MM.1S (cell line): Measurements from ENCODE around the gene SUSD2.

Experiments
- EZH2 ChIP-seq: fragments of 300-600 bp; sonication (generic); optimal IDR thresholded peaks from 2 replicates; pipeline ENCODE3; 2017; ENCODE audit warnings: low read depth, mild to moderate bottlenecking, antibody characterized with exemption, low read length, mixed read lengths
- TF ChIP-seq, protein P1 (sequence below): fragments of 300-600 bp; sonication (generic); IDR thresholded peaks from 2 replicates; pipeline ENCODE4 v1.5.1; 2016; ENCODE audit warnings: antibody characterized with exemption, low read length, mixed read lengths

DNA sequence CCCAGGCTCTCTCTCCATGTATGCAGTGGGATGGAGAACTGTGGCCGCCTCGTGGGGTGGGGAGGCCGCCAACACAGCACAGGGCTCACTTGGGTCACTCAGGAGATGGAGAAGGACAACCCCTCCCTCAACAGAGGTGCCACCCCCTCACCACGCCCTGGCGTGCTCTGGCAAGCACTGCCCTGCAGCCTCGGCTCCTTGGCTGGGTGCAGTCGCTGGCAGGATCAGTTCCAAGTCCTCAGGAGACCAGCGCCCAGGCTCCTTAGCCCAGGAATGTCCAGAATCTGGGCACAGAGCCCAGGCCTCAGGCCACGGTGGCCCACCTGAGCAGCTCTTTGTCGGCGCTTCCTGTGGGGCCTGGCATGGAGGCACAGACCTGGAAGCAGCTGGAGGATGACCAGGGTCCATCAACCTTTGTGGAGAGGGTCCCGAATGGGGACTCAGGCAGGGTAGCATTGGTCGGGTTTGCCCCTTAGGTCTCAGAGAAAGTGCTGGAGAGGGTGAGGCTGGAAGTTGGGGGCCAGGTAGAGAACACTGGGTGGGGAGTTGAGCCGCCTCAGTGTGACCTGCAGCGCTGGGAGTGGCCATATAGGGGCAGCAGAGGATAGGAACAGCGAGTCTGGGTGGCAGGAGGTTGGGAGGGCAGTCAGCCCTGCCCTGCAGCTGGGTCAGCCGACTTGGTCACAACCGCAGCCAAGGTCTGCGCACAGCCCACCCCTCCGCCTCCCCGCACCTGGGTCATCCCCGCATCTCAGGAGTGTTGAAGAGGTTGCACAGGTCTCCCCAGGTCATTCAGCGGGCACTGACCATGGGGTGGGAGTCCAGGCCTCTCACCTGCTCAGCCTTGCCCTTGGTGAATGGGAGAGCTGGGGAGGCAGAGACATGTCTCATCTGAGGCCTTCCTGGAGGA, 8.2 kb downstream of the SUSD2 start:
- TF ChIP-seq, protein P1, sequence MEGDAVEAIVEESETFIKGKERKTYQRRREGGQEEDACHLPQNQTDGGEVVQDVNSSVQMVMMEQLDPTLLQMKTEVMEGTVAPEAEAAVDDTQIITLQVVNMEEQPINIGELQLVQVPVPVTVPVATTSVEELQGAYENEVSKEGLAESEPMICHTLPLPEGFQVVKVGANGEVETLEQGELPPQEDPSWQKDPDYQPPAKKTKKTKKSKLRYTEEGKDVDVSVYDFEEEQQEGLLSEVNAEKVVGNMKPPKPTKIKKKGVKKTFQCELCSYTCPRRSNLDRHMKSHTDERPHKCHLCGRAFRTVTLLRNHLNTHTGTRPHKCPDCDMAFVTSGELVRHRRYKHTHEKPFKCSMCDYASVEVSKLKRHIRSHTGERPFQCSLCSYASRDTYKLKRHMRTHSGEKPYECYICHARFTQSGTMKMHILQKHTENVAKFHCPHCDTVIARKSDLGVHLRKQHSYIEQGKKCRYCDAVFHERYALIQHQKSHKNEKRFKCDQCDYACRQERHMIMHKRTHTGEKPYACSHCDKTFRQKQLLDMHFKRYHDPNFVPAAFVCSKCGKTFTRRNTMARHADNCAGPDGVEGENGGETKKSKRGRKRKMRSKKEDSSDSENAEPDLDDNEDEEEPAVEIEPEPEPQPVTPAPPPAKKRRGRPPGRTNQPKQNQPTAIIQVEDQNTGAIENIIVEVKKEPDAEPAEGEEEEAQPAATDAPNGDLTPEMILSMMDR = peak; percentile 87
- no peak for TF ChIP-seq EZH2
